Measurements from ENCODE around the gene IL1B.

IL1B gene

GRCh38 chr2:112841295-112842044, 4.9 kb upstream of the IL1B start:
- Histone ChIP-seq H3K9ac (no peak overlapping the region), H2AFZ (no peak overlapping the region), H3K4me2 (ENCODE audit: low read length) (no peak overlapping the region), H3K27ac (no peak overlapping the region), H3K4me1 (no peaks in the 10 kb centered on the region), H3K27me3 (ENCODE audit: control insufficient read depth, insufficient read depth, low read length) (no peaks in the 10 kb centered on the region), H3K4me3 (ENCODE audit: low read depth, low read length) (no peak overlapping the region), H3K36me3 (ENCODE audit: control insufficient read depth, insufficient read depth, low read length) (no peaks in the 10 kb centered on the region), H3K79me2 (no peaks in the 10 kb centered on the region), H3K9me3 (ENCODE audit: control insufficient read depth, low read length) (no peaks in the 10 kb centered on the region)
- TF ChIP-seq CTCF (IDR thresholded peaks at IDR 0.05), result no peak

GRCh38 chr2:112840068-112840445, 3.5 kb upstream of the IL1B start:
- no peaks in the 10 kb centered on the region for H3K36me3 ChIP-seq (ENCODE audit: control insufficient read depth, insufficient read depth, low read length)
- no peak overlapping the region for H3K4me2 ChIP-seq (ENCODE audit: low read length)
- no peaks in the 10 kb centered on the region for H3K9me3 ChIP-seq (ENCODE audit: control insufficient read depth, low read length)
- TF ChIP-seq CTCF (IDR thresholded peaks at IDR 0.05), result no peak
- H3K27me3 ChIP-seq (ENCODE audit: control insufficient read depth, insufficient read depth, low read length), result no peaks in the 10 kb centered on the region
- peaks cover 4% of the 10 kb centered on the region for H3K4me1 ChIP-seq
- no peak overlapping the region for H3K9ac ChIP-seq
- no peak overlapping the region for H2AFZ ChIP-seq
- no peaks in the 10 kb centered on the region for H3K79me2 ChIP-seq
- no peak overlapping the region for H3K27ac ChIP-seq
- H3K4me3 ChIP-seq (ENCODE audit: low read depth, low read length), result no peak overlapping the region

GRCh38 chr2:112839407-112840067, 3.0 kb upstream of the IL1B start:
- H3K4me3 ChIP-seq (ENCODE audit: low read depth, low read length), result no peak overlapping the region
- no peak overlapping the region for H3K27ac ChIP-seq
- peaks cover 4% of the 10 kb centered on the region for H3K4me1 ChIP-seq
- H3K27me3 ChIP-seq (ENCODE audit: control insufficient read depth, insufficient read depth, low read length), result no peaks in the 10 kb centered on the region
- H2AFZ ChIP-seq, result no peak overlapping the region
- no peak overlapping the region for H3K9ac ChIP-seq
- no peak for TF ChIP-seq CTCF (IDR thresholded peaks at IDR 0.05)
- no peaks in the 10 kb centered on the region for H3K79me2 ChIP-seq
- H3K36me3 ChIP-seq (ENCODE audit: control insufficient read depth, insufficient read depth, low read length), result no peaks in the 10 kb centered on the region
- no peak overlapping the region for H3K4me2 ChIP-seq (ENCODE audit: low read length)
- H3K9me3 ChIP-seq (ENCODE audit: control insufficient read depth, low read length), result no peaks in the 10 kb centered on the region

GRCh38 chr2:112836163-112836560, 417 bp downstream of the IL1B start:
- no peaks in the 10 kb centered on the region for H3K79me2 ChIP-seq
- H3K27ac ChIP-seq, result no peak overlapping the region
- peaks cover 4% of the 10 kb centered on the region for H3K4me1 ChIP-seq
- no peaks in the 10 kb centered on the region for H3K9me3 ChIP-seq (ENCODE audit: control insufficient read depth, low read length)
- no peak overlapping the region for H3K9ac ChIP-seq
- peak overlapping the region; percentile 62 for H2AFZ ChIP-seq
- no peak for TF ChIP-seq CTCF (IDR thresholded peaks at IDR 0.05)
- no peaks in the 10 kb centered on the region for H3K36me3 ChIP-seq (ENCODE audit: control insufficient read depth, insufficient read depth, low read length)
- H3K27me3 ChIP-seq (ENCODE audit: control insufficient read depth, insufficient read depth, low read length), result no peaks in the 10 kb centered on the region
- H3K4me3 ChIP-seq (ENCODE audit: low read depth, low read length), result no peak overlapping the region
- no peak overlapping the region for H3K4me2 ChIP-seq (ENCODE audit: low read length)
